Activated CD8-positive, alpha-beta T cell treated with anti-CD3 and anti-CD28 coated beads, Interleukin-2, amount 10 ng/mL, durations not matched to agents 7 days and 5 days (primary cell): Measurements from ENCODE around the gene RUFY4. TPM values are rescaled to one million over a fixed set of nuclear protein-coding genes. Genes with fewer than 3 reads are reported as not detected.
A peak's percentile ranks its signal among the peaks of the same experiment; 100 is the strongest.
"Not testable (repeated sequence)": the region's sequence is repeated elsewhere in the genome, so short reads cannot be mapped to it uniquely, and the experiment has no call there.

ENCODE experiments used
- ATAC-seq: fragments of 150-1000 bp; cut with Tn5 transposase; one replicate; pipeline ENCODE4 v1.10.0; 2021; ENCODE audit warnings: moderate library complexity
- CTCF ChIA-PET: fragments of 350-600 bp; sonication (Branson Sonifier 250); formaldehyde crosslinking; loops from one replicate; lab custom pipeline; 2021; ENCODE audit warnings: antibody characterized with exemption; lab: Charles Lee
- POLR2A ChIA-PET: fragments of 350-600 bp; sonication (Branson Sonifier 250); formaldehyde crosslinking; loops from one replicate; lab custom pipeline; 2021; ENCODE audit warnings: antibody characterized with exemption; lab: Charles Lee
- DNase-seq: peaks from one replicate; pipeline ENCODE4 v3.0.0-alpha.2; 2020
- H3K27ac Mint-ChIP-seq: one replicate; pipeline ENCODE4 v1.8.0; 2021; ENCODE audit warnings: mild to moderate bottlenecking, mixed read lengths
- H3K27me3 Mint-ChIP-seq: one replicate; pipeline ENCODE4 v1.8.0; 2021; ENCODE audit warnings: low read depth, mixed read lengths
- H3K36me3 Mint-ChIP-seq: one replicate; pipeline ENCODE4 v1.8.0; 2021; ENCODE audit warnings: low read depth, mixed read lengths
- H3K4me1 Mint-ChIP-seq: one replicate; pipeline ENCODE4 v1.8.0; 2021; ENCODE audit warnings: low read depth, mixed read lengths
- H3K4me3 Mint-ChIP-seq: one replicate; pipeline ENCODE4 v1.8.0; 2021; ENCODE audit warnings: mild to moderate bottlenecking, mixed read lengths
- H3K9me3 Mint-ChIP-seq: one replicate; pipeline ENCODE4 v1.8.0; 2022; ENCODE audit warnings: mixed read lengths; ENCODE audit not compliant: insufficient read depth
- total RNA-seq, 2 experiments: library from RNA; stranded (reverse); gene quantifications; one replicate each; pipeline ENCODE4 v1.2.3, GENCODE V29; 2021

The RUFY4 gene
- total RNA-seq, 2 experiments from 2014 or later: 0.55 to 0.81 TPM

- DNase-seq: no peak
- H3K9me3 Mint-ChIP-seq: no peaks in the 10 kb centered on the region
- POLR2A ChIA-PET: interaction anchor here (1.0 kb wide), 1 partner anchor 243 kb away, joined by 4 read pairs; no protein-coding TSS in a partner anchor
- H3K4me3 Mint-ChIP-seq: no peak overlapping the region
- no peak overlapping the region for H3K27ac Mint-ChIP-seq
- CTCF ChIA-PET: interaction anchor here (2.3 kb wide), 1 partner anchor 247 kb away, joined by 12 read pairs; no protein-coding TSS in a partner anchor
- H3K27me3 Mint-ChIP-seq: peaks cover 7% of the 10 kb centered on the region
- ATAC-seq: no peak
- H3K36me3 Mint-ChIP-seq: no peaks in the 10 kb centered on the region
- peaks cover 20% of the 10 kb centered on the region for H3K4me1 Mint-ChIP-seq
Measured at GRCh38 chr2:218033208-218033589, 35.9 kb upstream of the RUFY4 start.

GRCh38 chr2:218033590-218034496 is 35.2 kb upstream of the RUFY4 start:
- ATAC-seq (peak; percentile 21), DNase-seq (no peak)
- Mint-ChIP-seq H3K36me3 (no peaks in the 10 kb centered on the region), H3K27me3 (peaks cover 7% of the 10 kb centered on the region), H3K9me3 (no peaks in the 10 kb centered on the region), H3K4me3 (peak overlapping the region; percentile 62), H3K27ac (peak overlapping the region; percentile 12), H3K4me1 (peaks cover 23% of the 10 kb centered on the region)
- ChIA-PET POLR2A (interaction anchor here (1.0 to 1.1 kb wide), 2 partner anchors 45 to 244 kb away, joined by 4 read pairs; no protein-coding TSS in a partner anchor), CTCF (interaction anchor here (0.7 to 2.6 kb wide), 8 partner anchors 11 to 248 kb away, joined by 3 to 15 read pairs (median 4); partner anchors contain the start of gene RUFY4)

GRCh38 chr2:218034497-218035213 is 34.4 kb upstream of the RUFY4 start:
- Mint-ChIP-seq H3K27ac (peak overlapping the region; percentile 69), H3K4me3 (peak overlapping the region; percentile 62), H3K4me1 (peaks cover 29% of the 10 kb centered on the region)
- not testable (repeated sequence) for H3K27me3 Mint-ChIP-seq, H3K9me3 Mint-ChIP-seq, H3K36me3 Mint-ChIP-seq
- DNase-seq: peak; percentile 76
- ChIA-PET CTCF (interaction anchor here (0.6 to 2.6 kb wide), 9 partner anchors 10 to 249 kb away, joined by 3 to 15 read pairs (median 4); partner anchors contain the start of gene RUFY4), POLR2A (interaction anchor here (1.1 kb wide), 1 partner anchor 46 kb away, joined by 4 read pairs; no protein-coding TSS in a partner anchor)
- ATAC-seq: peak; percentile 87

GRCh38 chr2:218035463-218036100 is 33.5 kb upstream of the RUFY4 start:
- no peak for ATAC-seq
- POLR2A ChIA-PET: no interaction called here
- no peaks in the 10 kb centered on the region for H3K9me3 Mint-ChIP-seq
- CTCF ChIA-PET: interaction anchor here (0.6 to 2.6 kb wide), 7 partner anchors 9 to 250 kb away, joined by 3 to 15 read pairs (median 4); no protein-coding TSS in a partner anchor
- no peak for DNase-seq
- H3K4me1 Mint-ChIP-seq: peaks cover 32% of the 10 kb centered on the region
- peak overlapping the region; percentile 57 for H3K27ac Mint-ChIP-seq
- peaks cover 2% of the 10 kb centered on the region for H3K36me3 Mint-ChIP-seq
- peak overlapping the region; percentile 62 for H3K4me3 Mint-ChIP-seq
- H3K27me3 Mint-ChIP-seq: peaks cover 7% of the 10 kb centered on the region

GRCh38 chr2:218036371-218036770 is 32.7 kb upstream of the RUFY4 start:
- ChIA-PET POLR2A (no interaction called here), CTCF (interaction anchor here (1.1 to 2.6 kb wide), 4 partner anchors 31 to 251 kb away, joined by 3 to 15 read pairs (median 4); partner anchors contain the start of gene RUFY4)
- no peaks in the 10 kb centered on the region for H3K9me3 Mint-ChIP-seq
- no peak for ATAC-seq
- peaks cover 40% of the 10 kb centered on the region for H3K4me1 Mint-ChIP-seq
- H3K27me3 Mint-ChIP-seq: peaks cover 7% of the 10 kb centered on the region
- no peak overlapping the region for H3K4me3 Mint-ChIP-seq
- DNase-seq: peak; percentile 18
- H3K36me3 Mint-ChIP-seq: peaks cover 4% of the 10 kb centered on the region
- no peak overlapping the region for H3K27ac Mint-ChIP-seq

GRCh38 chr2:218039171-218039570 is 29.9 kb upstream of the RUFY4 start:
- Mint-ChIP-seq H3K27me3 (peaks cover 5% of the 10 kb centered on the region), H3K9me3 (peaks cover 9% of the 10 kb centered on the region), H3K27ac (no peak overlapping the region), H3K36me3 (peaks cover 16% of the 10 kb centered on the region), H3K4me1 (peaks cover 46% of the 10 kb centered on the region), H3K4me3 (no peak overlapping the region)
- ChIA-PET POLR2A (no interaction called here), CTCF (interaction anchor here (1.7 kb wide), 1 partner anchor 30 kb away, joined by 6 read pairs; the partner anchor contains the start of gene RUFY4)
- ATAC-seq: no peak
- peak; percentile 19 for DNase-seq

- POLR2A ChIA-PET: no interaction called here
- ATAC-seq (no peak), DNase-seq (no peak)
- H3K4me1 Mint-ChIP-seq: peaks cover 32% of the 10 kb centered on the region
- no peak overlapping the region for H3K4me3 Mint-ChIP-seq
- H3K27me3 Mint-ChIP-seq: peaks cover 5% of the 10 kb centered on the region
- peaks cover 18% of the 10 kb centered on the region for H3K36me3 Mint-ChIP-seq
- CTCF ChIA-PET: interaction anchor here (2.3 kb wide), 1 partner anchor 255 kb away, joined by 6 read pairs; no protein-coding TSS in a partner anchor
- H3K27ac Mint-ChIP-seq: peak overlapping the region; percentile 10
- H3K9me3 Mint-ChIP-seq: peaks cover 17% of the 10 kb centered on the region
Measured at GRCh38 chr2:218040883-218041282, 28.2 kb upstream of the RUFY4 start.

GRCh38 chr2:218041302-218042168 is 27.5 kb upstream of the RUFY4 start:
- ChIA-PET POLR2A (interaction anchor here (0.9 kb wide), 1 partner anchor 34 kb away, joined by 3 read pairs; no protein-coding TSS in a partner anchor), CTCF (interaction anchor here (0.7 to 2.3 kb wide), 4 partner anchors 11 to 918 kb away, joined by 3 to 6 read pairs (median 4); no protein-coding TSS in a partner anchor)
- H3K27me3 Mint-ChIP-seq: peaks cover 7% of the 10 kb centered on the region
- H3K36me3 Mint-ChIP-seq: peaks cover 18% of the 10 kb centered on the region
- DNase-seq (no peak), ATAC-seq (peak; percentile 42)
- H3K4me1 Mint-ChIP-seq: peaks cover 28% of the 10 kb centered on the region
- peaks cover 17% of the 10 kb centered on the region for H3K9me3 Mint-ChIP-seq
- H3K4me3 Mint-ChIP-seq: no peak overlapping the region
- H3K27ac Mint-ChIP-seq: peak overlapping the region; percentile 52

GRCh38 chr2:218043100-218043499 is 26.0 kb upstream of the RUFY4 start:
- DNase-seq (peak; percentile 16), ATAC-seq (no peak)
- ChIA-PET POLR2A (no interaction called here), CTCF (no interaction called here)
- Mint-ChIP-seq H3K36me3 (peaks cover 18% of the 10 kb centered on the region), H3K9me3 (peaks cover 17% of the 10 kb centered on the region), H3K4me1 (peaks cover 28% of the 10 kb centered on the region), H3K27ac (no peak overlapping the region), H3K27me3 (peaks cover 4% of the 10 kb centered on the region), H3K4me3 (no peak overlapping the region)

- Mint-ChIP-seq H3K27ac (no peak overlapping the region), H3K9me3 (peaks cover 18% of the 10 kb centered on the region), H3K4me1 (peaks cover 26% of the 10 kb centered on the region), H3K4me3 (no peak overlapping the region), H3K27me3 (peaks cover 8% of the 10 kb centered on the region), H3K36me3 (peaks cover 18% of the 10 kb centered on the region)
- DNase-seq (peak; percentile 9), ATAC-seq (no peak)
- CTCF ChIA-PET: interaction anchor here (0.9 kb wide), 1 partner anchor 254 kb away, joined by 3 read pairs; no protein-coding TSS in a partner anchor
- POLR2A ChIA-PET: no interaction called here
Measured at GRCh38 chr2:218043701-218044109, 25.3 kb upstream of the RUFY4 start.
